Measurements from ENCODE around the gene TMX3.

The TMX3 gene

GRCh38 chr18:68714712-68715496, at the start of gene TMX3:
Gene TMX3, minus strand, starts transcription at chr18:68715108. Its CDS starts 127 bp downstream, at chr18:68714981.
- in situ Hi-C loops (cut with HindIII; ENCODE audit: low sequenced_read_pairs) = loop anchor here (5.0 kb wide), 1 partner anchor 37 kb away; no protein-coding TSS in a partner anchor

DNA sequence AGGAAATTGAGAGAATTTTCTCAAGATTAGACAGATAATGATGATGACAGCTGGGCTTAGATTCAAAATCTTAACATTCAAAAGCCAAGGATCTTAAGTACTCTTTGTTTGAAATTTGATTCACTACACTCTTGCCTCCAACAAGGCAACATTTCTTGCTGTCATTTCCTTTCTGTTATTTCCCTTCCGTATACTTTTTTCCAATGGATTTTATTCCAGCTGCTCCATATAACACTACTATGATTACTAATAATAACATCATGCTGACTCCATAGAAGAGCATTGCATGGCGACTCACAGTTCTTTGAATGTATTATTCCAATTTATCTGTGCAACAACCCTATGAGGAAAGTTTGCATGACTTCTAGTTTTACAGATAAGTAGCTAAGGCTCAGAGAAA, 49.1 kb upstream of the TMX3 start:
- in situ Hi-C loops (cut with HindIII; ENCODE audit: low sequenced_read_pairs) = no loop called here

GRCh38 chr18:68763083-68763482, 48.2 kb upstream of the TMX3 start:
- in situ Hi-C loops (cut with HindIII; ENCODE audit: low sequenced_read_pairs) = no loop called here

DNA sequence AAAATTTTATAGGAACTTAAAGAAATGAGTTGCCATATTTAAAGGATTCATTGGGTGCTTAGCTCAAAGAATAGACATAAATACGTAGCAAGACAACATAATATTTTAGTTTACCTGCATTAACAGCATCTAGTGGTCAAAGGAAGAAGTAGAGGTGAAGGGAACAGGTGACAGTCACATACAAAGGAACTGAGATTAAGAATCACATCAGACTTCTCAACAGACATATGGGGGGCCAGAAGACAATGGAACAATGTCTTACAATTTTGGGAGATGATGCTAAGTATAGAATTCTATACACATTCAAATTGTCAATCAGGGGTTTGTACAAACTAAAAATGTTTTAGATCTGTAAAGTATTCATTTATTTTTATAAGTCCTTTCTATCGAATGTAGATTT, 44.4 kb upstream of the TMX3 start:
- in situ Hi-C loops (cut with HindIII; ENCODE audit: low sequenced_read_pairs) = no loop called here

DNA sequence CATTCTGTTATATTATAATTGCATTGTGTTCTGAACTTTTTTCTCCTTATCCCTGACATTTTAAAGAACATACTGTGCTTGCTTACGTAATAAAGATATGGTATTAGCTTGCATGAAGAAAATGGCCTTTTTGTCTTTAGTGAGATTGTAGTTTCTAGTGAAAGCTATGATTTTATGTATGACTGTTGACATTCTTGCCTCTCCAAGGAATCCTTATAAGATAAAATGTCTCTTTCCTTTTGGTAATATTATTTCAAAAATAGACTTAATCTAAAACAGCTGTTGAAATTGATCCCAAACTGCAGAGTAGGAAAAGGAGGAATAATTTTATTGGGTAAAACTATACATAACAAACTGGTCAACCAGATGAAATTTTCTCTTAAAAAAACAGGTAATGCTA, 42.2 kb upstream of the TMX3 start:
- in situ Hi-C loops (cut with HindIII; ENCODE audit: low sequenced_read_pairs) = no loop called here

DNA sequence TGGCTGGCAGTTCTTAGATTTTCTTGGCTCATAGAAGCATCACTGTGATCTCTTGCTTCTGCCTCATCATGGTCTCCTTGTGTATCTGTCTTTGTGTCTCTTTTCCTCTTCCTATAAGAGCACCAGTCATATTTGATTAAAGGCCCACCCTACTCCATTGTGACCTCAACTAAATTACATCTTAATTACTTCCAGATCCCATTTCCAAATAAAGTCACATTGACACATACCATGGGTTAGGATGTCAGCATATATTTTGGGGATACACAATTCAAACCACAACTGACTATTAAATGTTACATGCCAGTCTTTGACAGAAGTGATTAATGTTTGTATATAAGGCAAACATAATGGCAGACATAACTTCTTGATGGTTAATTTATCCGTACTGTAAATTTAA, 27.3 kb upstream of the TMX3 start:
- in situ Hi-C loops (cut with HindIII; ENCODE audit: low sequenced_read_pairs) = no loop called here

GRCh38 chr18:68740966-68741365, 26.1 kb upstream of the TMX3 start:
- in situ Hi-C loops (cut with HindIII; ENCODE audit: low sequenced_read_pairs) = no loop called here

DNA sequence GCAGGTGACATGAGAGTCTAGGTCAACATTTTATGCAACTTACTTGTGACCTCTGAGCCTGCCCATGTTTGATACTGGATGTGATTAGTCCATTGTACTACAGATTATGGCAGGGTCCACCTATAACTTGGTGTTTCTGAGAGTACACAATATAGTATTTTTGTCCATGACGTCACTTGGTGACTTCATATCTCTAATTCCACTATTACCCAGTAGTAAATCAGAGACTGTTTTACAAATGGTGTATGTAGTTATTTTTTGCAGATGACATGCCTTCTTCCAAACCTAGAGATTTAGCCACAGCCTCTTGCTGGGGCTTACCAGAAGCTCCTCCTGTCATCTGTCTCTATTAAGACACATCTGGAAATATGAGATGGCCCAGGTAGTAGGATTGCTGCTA, 24.6 kb upstream of the TMX3 start:
- in situ Hi-C loops (cut with HindIII; ENCODE audit: low sequenced_read_pairs) = no loop called here

DNA sequence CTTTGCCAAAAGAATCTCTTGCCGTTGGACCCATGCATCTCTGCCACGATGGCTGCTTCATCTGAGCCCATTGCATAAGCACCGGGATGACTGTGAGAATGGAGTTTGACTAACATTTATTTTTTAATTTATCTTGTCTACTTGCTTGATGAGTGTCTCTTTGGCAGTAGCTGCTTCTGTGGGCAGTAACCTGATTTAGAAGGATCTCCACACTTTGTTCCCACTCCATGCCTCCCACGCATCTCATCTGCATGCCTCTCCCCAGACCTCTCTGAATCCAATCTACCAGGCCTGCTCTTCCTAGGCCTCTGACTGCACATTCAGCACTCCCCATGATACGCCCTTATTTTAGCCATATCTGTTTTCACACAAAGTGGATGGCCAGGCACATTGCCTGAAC, 23.7 kb upstream of the TMX3 start:
- in situ Hi-C loops (cut with HindIII; ENCODE audit: low sequenced_read_pairs) = no loop called here

GRCh38 chr18:68735483-68736343, 20.8 kb upstream of the TMX3 start:
- in situ Hi-C loops (cut with HindIII; ENCODE audit: low sequenced_read_pairs) = no loop called here

- in situ Hi-C loops (cut with HindIII; ENCODE audit: low sequenced_read_pairs) = no loop called here
Measured at GRCh38 chr18:68734308-68734707, 19.4 kb upstream of the TMX3 start.

DNA sequence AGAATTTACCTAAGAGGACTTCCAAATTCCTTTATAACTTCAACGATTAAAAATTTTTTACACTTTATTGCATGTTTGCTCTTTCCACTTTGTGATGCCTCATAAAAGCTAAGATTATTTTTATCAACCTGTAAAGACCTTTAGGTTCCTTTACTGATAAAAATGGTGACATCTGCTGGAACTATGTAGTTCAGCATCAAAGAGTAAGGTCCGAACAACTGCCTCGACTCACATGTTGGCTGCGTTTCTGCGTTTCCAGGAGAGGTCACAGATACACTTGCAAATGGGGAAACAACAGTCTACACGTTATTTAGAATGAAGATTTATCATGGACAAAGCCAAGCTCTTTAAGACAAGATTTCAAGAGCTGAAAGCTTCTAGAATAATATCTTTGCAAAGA, 18.8 kb upstream of the TMX3 start:
- in situ Hi-C loops (cut with HindIII; ENCODE audit: low sequenced_read_pairs) = no loop called here

DNA sequence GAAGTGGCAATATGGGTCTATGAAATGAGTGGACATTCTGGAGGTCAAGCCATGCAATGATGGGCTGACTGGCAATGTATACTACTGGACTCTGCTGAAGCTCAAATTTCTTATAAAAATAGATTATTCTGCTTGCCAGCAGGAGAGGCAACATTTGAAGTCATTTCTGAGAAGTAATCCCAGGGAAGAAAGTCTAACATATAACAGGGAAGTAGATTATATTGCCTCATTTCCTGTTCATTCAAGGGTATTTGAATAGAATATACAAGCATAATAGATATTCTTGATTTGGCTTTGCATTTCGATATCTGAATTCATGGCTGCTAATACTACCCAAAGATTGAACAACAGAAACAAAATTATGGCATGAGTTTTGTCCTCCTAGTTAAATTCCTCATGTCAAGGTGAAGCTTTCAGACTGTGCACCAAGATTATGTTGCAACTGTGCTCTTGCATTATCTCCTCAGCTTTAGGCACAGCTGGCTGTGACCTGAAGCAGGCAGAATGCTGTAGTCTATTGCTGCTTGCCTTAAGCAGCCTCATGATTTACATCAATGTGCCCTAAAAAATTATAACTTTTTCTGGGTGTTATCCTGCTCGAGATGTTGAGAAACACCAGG, 13.3 kb upstream of the TMX3 start:
- in situ Hi-C loops (cut with HindIII; ENCODE audit: low sequenced_read_pairs) = no loop called here

DNA sequence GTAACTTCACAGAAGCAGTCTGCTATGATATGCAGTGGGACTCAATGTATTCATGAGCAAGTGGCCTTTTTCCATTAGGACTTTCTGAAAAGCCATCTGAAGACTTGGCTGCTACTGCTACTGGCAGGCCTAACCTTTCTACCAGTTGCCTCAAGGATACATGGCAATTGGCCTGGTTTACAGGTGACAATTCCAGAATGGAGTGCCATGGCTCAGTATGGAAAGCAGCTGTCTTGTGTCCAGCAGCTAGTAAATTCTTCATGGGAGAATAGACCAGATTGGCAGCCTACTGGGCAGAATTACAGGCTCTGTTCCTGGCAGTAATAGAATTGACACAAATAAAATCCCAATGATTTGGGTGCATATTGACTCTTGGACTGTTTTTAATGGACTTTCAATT, 12.6 kb upstream of the TMX3 start:
- in situ Hi-C loops (cut with HindIII; ENCODE audit: low sequenced_read_pairs) = no loop called here

GRCh38 chr18:68725346-68725745, 10.4 kb upstream of the TMX3 start:
- in situ Hi-C loops (cut with HindIII; ENCODE audit: low sequenced_read_pairs) = no loop called here

- in situ Hi-C loops (cut with HindIII; ENCODE audit: low sequenced_read_pairs) = no loop called here
Measured at GRCh38 chr18:68724021-68724420, 9.1 kb upstream of the TMX3 start.

GRCh38 chr18:68723539-68723938, 8.6 kb upstream of the TMX3 start:
- in situ Hi-C loops (cut with HindIII; ENCODE audit: low sequenced_read_pairs) = no loop called here

DNA sequence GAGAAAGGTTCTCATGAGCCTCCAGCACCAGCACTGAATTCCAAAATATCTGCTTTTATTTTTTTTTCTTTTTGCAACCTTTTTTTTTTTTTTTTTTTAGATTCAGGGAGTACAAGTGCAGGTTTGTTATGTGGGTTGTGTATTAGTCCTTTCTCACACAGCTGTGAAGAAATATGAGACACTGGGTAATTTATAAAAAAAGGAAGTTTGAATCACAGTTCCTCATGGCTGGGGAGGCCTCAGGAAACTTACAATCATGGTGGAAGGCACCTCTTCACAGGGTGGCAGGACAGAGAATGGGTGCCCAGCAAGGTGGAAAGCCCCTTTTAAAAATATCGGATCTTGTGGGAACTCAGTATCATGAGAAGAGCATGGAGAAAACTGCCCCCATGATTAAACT, 7.9 kb upstream of the TMX3 start:
- in situ Hi-C loops (cut with HindIII; ENCODE audit: low sequenced_read_pairs) = no loop called here

- in situ Hi-C loops (cut with HindIII; ENCODE audit: low sequenced_read_pairs) = no loop called here
Measured at GRCh38 chr18:68721681-68722583, 7.0 kb upstream of the TMX3 start.

- in situ Hi-C loops (cut with HindIII; ENCODE audit: low sequenced_read_pairs) = no loop called here
Measured at GRCh38 chr18:68714366-68714711, 569 bp downstream of the TMX3 start.

- in situ Hi-C loops (cut with HindIII; ENCODE audit: low sequenced_read_pairs) = no loop called here
Measured at GRCh38 chr18:68713796-68714195, 1.1 kb downstream of the TMX3 start.
